ENCODE measurements around the gene TSR1. TPM values are rescaled to one million over a fixed set of nuclear protein-coding genes. Genes with fewer than 3 reads are reported as not detected.

Gene TSR1
- total RNA-seq (10 to 100 TPM; 13.4 to 31.0 (median 23.7) TPM), polyA plus RNA-seq (10 to 100 TPM; 11.3 to 23.2 TPM)
- long read RNA-seq, donor 1, full-length matches to known transcripts = 65 of 108 reads
- long read RNA-seq, donor 1, partial matches to known transcripts = 23 of 108 reads
- long read RNA-seq, donor 1, other reads (novel, unspliced or antisense) = 20 of 108 reads
- long read RNA-seq, donor 2, full-length matches to known transcripts = 11 of 18 reads
- long read RNA-seq, donor 2, partial matches to known transcripts = 7 of 18 reads
- long read RNA-seq, donor 2, other reads (novel, unspliced or antisense) = 0 of 18 reads
- long read RNA-seq, donor 3, full-length matches to known transcripts = 39 of 60 reads
- long read RNA-seq, donor 3, partial matches to known transcripts = 6 of 60 reads
- long read RNA-seq, donor 3, other reads (novel, unspliced or antisense) = 15 of 60 reads

DNA sequence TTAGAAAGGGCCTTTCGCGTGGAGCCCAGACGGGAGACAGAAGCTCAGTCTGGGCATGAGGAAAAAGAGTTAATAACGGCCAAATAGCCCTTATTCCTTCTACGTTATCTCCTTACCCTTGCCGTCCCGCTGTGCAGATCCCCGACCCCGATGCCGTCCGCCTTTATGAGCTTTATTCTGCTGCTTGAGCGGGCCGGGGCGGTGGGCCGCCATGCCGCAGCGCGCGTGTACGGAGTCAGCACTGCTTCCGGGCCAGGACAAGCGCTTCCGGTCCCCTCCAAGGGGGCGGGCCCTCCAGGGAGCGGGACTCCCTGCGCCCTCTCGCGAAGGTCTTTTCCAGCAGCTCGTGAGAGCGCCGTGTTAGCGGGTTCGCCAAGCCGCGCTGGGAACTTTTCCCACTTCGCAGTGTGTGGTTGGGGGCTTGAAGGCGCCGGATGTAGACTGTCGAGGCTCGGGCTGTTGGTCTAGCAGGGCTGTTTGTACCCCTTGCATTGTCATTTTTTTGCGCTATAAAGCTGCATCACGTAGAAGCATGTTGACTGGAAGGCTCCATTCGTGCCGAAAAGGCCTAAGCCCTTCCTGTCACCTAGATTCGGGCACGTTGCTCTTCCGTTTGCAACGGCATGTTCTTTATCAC is at the start of gene TSR1:
TSR1 (minus strand) TSS at position 243 of the 637 bp plus-strand sequence; CDS start at position 213, 30 bp downstream.
- TF ChIP-seq POLR2A (IDR thresholded peaks at IDR 0.05) = peak; percentile 79
- peak in 1 of 3 donors; percentile 27 for TF ChIP-seq CTCF (IDR thresholded peaks at IDR 0.05)
- no peak for TF ChIP-seq EP300 (IDR thresholded peaks at IDR 0.05)
- Histone ChIP-seq H3K36me3 (no peaks in the 10 kb centered on the region), H3K27me3 (no peaks in the 10 kb centered on the region), H3K27ac (peak within 1 kb of the TSS; percentile 73 to 86), H3K4me1 (ENCODE audit: insufficient read depth) (peaks cover 5% of the 10 kb centered on the region), H3K9me3 (no peaks in the 10 kb centered on the region), H3K4me3 (peak within 1 kb of the TSS; percentile 76)
- WGBS, 3 donors = 0 to 1% (median 0%) methylated on average over 48 of the region's 48 CpGs
- peak; percentile 87 to 93 (median 90) for DNase-seq
- intact Hi-C loops (cut with DNase I) = no loop called here

- no peaks in the 10 kb centered on the region for H3K27me3 ChIP-seq
- peak in 4 of 5 donors; percentile 68 to 76 (median 71) for DNase-seq
- no peaks in the 10 kb centered on the region for H3K36me3 ChIP-seq
- no peaks in the 10 kb centered on the region for H3K9me3 ChIP-seq
- WGBS, 3 donors = 27 to 44% (median 34%) methylated on average over 16 to 18 of the region's 18 CpGs
- no peak overlapping the region for H3K4me3 ChIP-seq
- peaks cover 10% of the 10 kb centered on the region for H3K4me1 ChIP-seq (ENCODE audit: insufficient read depth)
- intact Hi-C loops (cut with DNase I) = loop anchor here in 1 of 4 donors (10.0 kb wide), 1 partner anchor 299 kb away; no protein-coding TSS in a partner anchor
- H3K27ac ChIP-seq = peak overlapping the region in 1 of 2 donors; percentile 77
- TF ChIP-seq POLR2A (IDR thresholded peaks at IDR 0.05) = no peak
- TF ChIP-seq CTCF (IDR thresholded peaks at IDR 0.05) = no peak
- no peak for TF ChIP-seq EP300 (IDR thresholded peaks at IDR 0.05)
Measured at GRCh38 chr17:2385240-2386210, 49.3 kb upstream of the TSR1 start.

GRCh38 chr17:2384439-2385127 is 48.3 kb upstream of the TSR1 start:
- peak in 1 of 5 donors; percentile 46 for DNase-seq
- H3K27me3 ChIP-seq = no peaks in the 10 kb centered on the region
- 74 to 76% (median 74%) methylated on average over 22 of the region's 22 CpGs for WGBS, 3 donors
- H3K27ac ChIP-seq = peak overlapping the region in 1 of 2 donors; percentile 77
- H3K36me3 ChIP-seq = no peaks in the 10 kb centered on the region
- peaks cover 10% of the 10 kb centered on the region for H3K4me1 ChIP-seq (ENCODE audit: insufficient read depth)
- no peaks in the 10 kb centered on the region for H3K9me3 ChIP-seq
- no peak overlapping the region for H3K4me3 ChIP-seq
- intact Hi-C loops (cut with DNase I) = loop anchor here in 2 of 4 donors (5.0 to 10.0 kb wide), 2 partner anchors 33 to 300 kb away; no protein-coding TSS in a partner anchor
- no peak for TF ChIP-seq EP300 (IDR thresholded peaks at IDR 0.05)
- TF ChIP-seq POLR2A (IDR thresholded peaks at IDR 0.05) = no peak
- TF ChIP-seq CTCF (IDR thresholded peaks at IDR 0.05) = no peak

Data from ovary (tissue), 10 donors.